Body of pancreas (tissue), 4 donors: Measurements from ENCODE around the gene KANTR.

Source experiments
- CTCF ChIP-seq, 7 experiments: fragments of 450-650 bp in 4 of 7; fragments of 200-600 bp in 3 of 7; sonication (generic) in 3 of 7; IDR thresholded peaks; one replicate each; pipeline ENCODE4 v1.5.1; 2016 to 2019; ENCODE audit warnings: antibody characterized with exemption in 7 of 7
- POLR2A ChIP-seq, 3 donors: fragments of 450-650 bp; IDR thresholded peaks; one replicate each; pipeline ENCODE4 v1.6.1; 2016; ENCODE audit warnings: antibody characterized with exemption in 3 of 3, mild to moderate bottlenecking in 2 of 3

GRCh38 chrX:53093177-53093655, 726 bp upstream of the KANTR start:
- TF ChIP-seq CTCF (IDR thresholded peaks at IDR 0.05) (peak; percentile 27 to 69 (median 65)), POLR2A (IDR thresholded peaks at IDR 0.05) (no peak)
